ENCODE results near the gene IMPDH2.

Gene IMPDH2

GRCh38 chr3:49007771-49008528 is 21.2 kb downstream of the IMPDH2 start:
- peak overlapping the region; percentile 92 for H3K4me3 ChIP-seq (ENCODE audit: low read depth, low read length)
- peak; percentile 48 for DNase-seq (ENCODE audit: low read depth)

- H3K4me3 ChIP-seq (ENCODE audit: low read depth, low read length): peak within 1 kb of the TSS; percentile 92
- peak; percentile 94 for DNase-seq (ENCODE audit: low read depth)
Measured at GRCh38 chr3:49007068-49007770, 22.0 kb downstream of the IMPDH2 start, which contains the start of gene WDR6. Gene WDR6 (plus strand): TSS chr3:49007391. CDS start chr3:49007432, 41 bp downstream.

- DNase-seq (ENCODE audit: low read depth): no peak
Measured at GRCh38 chr3:49006408-49007067, 22.7 kb downstream of the IMPDH2 start.

GRCh38 chr3:49005998-49006397 is 23.2 kb downstream of the IMPDH2 start:
- no peak for DNase-seq (ENCODE audit: low read depth)
- H3K4me3 ChIP-seq (ENCODE audit: low read depth, low read length): peak overlapping the region; percentile 92

More at GRCh38 chr3:49006408-49007067, 22.7 kb downstream of the IMPDH2 start:
- peak overlapping the region; percentile 92 for H3K4me3 ChIP-seq (ENCODE audit: low read depth, low read length)

GRCh38 chr3:49005303-49005680 is 23.9 kb downstream of the IMPDH2 start:
- no peak for DNase-seq (ENCODE audit: low read depth)

GRCh38 chr3:49004352-49005302 is 24.6 kb downstream of the IMPDH2 start:
- H3K4me3 ChIP-seq (ENCODE audit: low read depth, low read length): no peak overlapping the region
- no peak for DNase-seq (ENCODE audit: low read depth)

More at GRCh38 chr3:49005303-49005680, 23.9 kb downstream of the IMPDH2 start:
- H3K4me3 ChIP-seq (ENCODE audit: low read depth, low read length): no peak overlapping the region

GRCh38 chr3:49001155-49001554 is 28.0 kb downstream of the IMPDH2 start:
- no peak overlapping the region for H3K4me3 ChIP-seq (ENCODE audit: low read depth, low read length)
- no peak for DNase-seq (ENCODE audit: low read depth)

GRCh38 chr3:48999085-48999858 is 29.9 kb downstream of the IMPDH2 start:
- DNase-seq (ENCODE audit: low read depth): no peak
- H3K4me3 ChIP-seq (ENCODE audit: low read depth, low read length): no peak overlapping the region

- no peak for DNase-seq (ENCODE audit: low read depth)
- no peak overlapping the region for H3K4me3 ChIP-seq (ENCODE audit: low read depth, low read length)
Measured at GRCh38 chr3:48997714-48998637, 31.2 kb downstream of the IMPDH2 start.

GRCh38 chr3:48997102-48997635 is 32.0 kb downstream of the IMPDH2 start:
- H3K4me3 ChIP-seq (ENCODE audit: low read depth, low read length): no peak overlapping the region

GRCh38 chr3:48996640-48997039 is 32.6 kb downstream of the IMPDH2 start:
- H3K4me3 ChIP-seq (ENCODE audit: low read depth, low read length): no peak overlapping the region
- DNase-seq (ENCODE audit: low read depth): no peak

More at GRCh38 chr3:48997102-48997635, 32.0 kb downstream of the IMPDH2 start:
- no peak for DNase-seq (ENCODE audit: low read depth)

GRCh38 chr3:48993834-48994233 is 35.4 kb downstream of the IMPDH2 start:
- DNase-seq (ENCODE audit: low read depth): no peak

GRCh38 chr3:48991851-48992545 is 37.2 kb downstream of the IMPDH2 start:
- H3K4me3 ChIP-seq (ENCODE audit: low read depth, low read length): peak overlapping the region; percentile 78
- DNase-seq (ENCODE audit: low read depth): no peak

More at GRCh38 chr3:48993834-48994233, 35.4 kb downstream of the IMPDH2 start:
- no peak overlapping the region for H3K4me3 ChIP-seq (ENCODE audit: low read depth, low read length)

- DNase-seq (ENCODE audit: low read depth): no peak
- H3K4me3 ChIP-seq (ENCODE audit: low read depth, low read length): peak overlapping the region; percentile 78
Measured at GRCh38 chr3:48990636-48991469, 38.3 kb downstream of the IMPDH2 start.

GRCh38 chr3:48989796-48990635 is 39.2 kb downstream of the IMPDH2 start, which contains the start of gene P4HTM:
Gene P4HTM (plus strand): TSS chr3:48990241. CDS start chr3:48990257, 16 bp downstream.
- DNase-seq (ENCODE audit: low read depth): peak; percentile 74
- peak within 1 kb of the TSS; percentile 78 for H3K4me3 ChIP-seq (ENCODE audit: low read depth, low read length)
